H9 (cell line): Measurements from ENCODE around the gene TPP1. TPM values are rescaled to one million over a fixed set of nuclear protein-coding genes. Genes with fewer than 3 reads are reported as not detected.

Experiments used
- DNase-seq: peaks from one replicate; pipeline ENCODE4 v3.0.0-alpha.2; 2017
- H2AFZ ChIP-seq: one replicate; pipeline ENCODE4 v1.6.1; 2013; ENCODE audit warnings: mild to moderate bottlenecking, low read length, control low read depth, moderate library complexity
- H2AK5ac ChIP-seq: 2 replicates; pipeline ENCODE4 v1.6.1; 2013; ENCODE audit warnings: low read length, control low read depth, mixed read lengths; ENCODE audit not compliant: insufficient read length
- H2BK120ac ChIP-seq: one replicate; pipeline ENCODE4 v1.6.1; 2013; ENCODE audit warnings: low read depth, mild to moderate bottlenecking, low read length, control low read depth, inconsistent platforms; ENCODE audit not compliant: poor library complexity, severe bottlenecking
- H2BK12ac ChIP-seq: 2 replicates; pipeline ENCODE4 v1.6.1; 2013; ENCODE audit warnings: low read length, control low read depth, mixed read lengths, low read depth; ENCODE audit not compliant: insufficient read length
- H2BK15ac ChIP-seq: 2 replicates; pipeline ENCODE4 v1.6.1; 2013; ENCODE audit warnings: low read depth, low read length, control low read depth
- H2BK20ac ChIP-seq: one replicate; pipeline ENCODE4 v1.6.1; 2013; ENCODE audit warnings: low read depth, mild to moderate bottlenecking, low read length, control low read depth, inconsistent platforms; ENCODE audit not compliant: poor library complexity, severe bottlenecking
- H2BK5ac ChIP-seq: 2 replicates; pipeline ENCODE4 v1.6.1; 2013; ENCODE audit warnings: low read length, control low read depth, mixed read lengths; ENCODE audit not compliant: insufficient read length
- H3K14ac ChIP-seq: 2 replicates; pipeline ENCODE4 v1.6.1; 2013; ENCODE audit warnings: low read length, control low read depth; ENCODE audit not compliant: insufficient read depth
- H3K18ac ChIP-seq: 2 replicates; pipeline ENCODE4 v1.6.1; 2013; ENCODE audit warnings: low read depth, mild to moderate bottlenecking, mixed read lengths, low read length, control low read depth; ENCODE audit not compliant: insufficient read length
- H3K23ac ChIP-seq: 2 replicates; pipeline ENCODE4 v1.6.1; 2013; ENCODE audit warnings: low read length, control low read depth, mixed read lengths, low read depth; ENCODE audit not compliant: insufficient read length
- H3K23me2 ChIP-seq: 2 replicates; pipeline ENCODE4 v1.6.1; 2013; ENCODE audit warnings: low read depth, mild to moderate bottlenecking, mixed read lengths, low read length, control low read depth; ENCODE audit not compliant: insufficient read length, poor library complexity, severe bottlenecking
- H3K27ac ChIP-seq: 2 replicates; pipeline ENCODE4 v1.5.1; 2013; ENCODE audit warnings: low read length, control low read depth, mixed read lengths, low read depth; ENCODE audit not compliant: insufficient read length
- H3K27me3 ChIP-seq: 2 replicates; pipeline ENCODE4 v1.6.1; 2013; ENCODE audit warnings: low read length, control low read depth, inconsistent platforms; ENCODE audit not compliant: insufficient read depth
- H3K4ac ChIP-seq: 2 replicates; pipeline ENCODE4 v1.6.1; 2013; ENCODE audit warnings: low read depth, mild to moderate bottlenecking, control low read depth, inconsistent platforms, low read length, moderate library complexity
- H3K4me1 ChIP-seq: 2 replicates; pipeline ENCODE4 v1.6.1; 2013; ENCODE audit warnings: low read length, control low read depth, inconsistent platforms; ENCODE audit not compliant: insufficient read depth
- H3K4me2 ChIP-seq: 2 replicates; pipeline ENCODE4 v1.6.1; 2013; ENCODE audit warnings: low read length, control low read depth, mixed read lengths; ENCODE audit not compliant: insufficient read length, insufficient read depth
- H3K56ac ChIP-seq: 2 replicates; pipeline ENCODE4 v1.6.1; 2013; ENCODE audit warnings: low read depth, mild to moderate bottlenecking, mixed read lengths, low read length, control low read depth; ENCODE audit not compliant: insufficient read length
- H3K79me1 ChIP-seq: 2 replicates; pipeline ENCODE4 v1.6.1; 2013; ENCODE audit warnings: low read depth, mild to moderate bottlenecking, moderate library complexity, low read length, control low read depth, inconsistent platforms; ENCODE audit not compliant: insufficient read depth, poor library complexity, severe bottlenecking
- H3K79me2 ChIP-seq: 2 replicates; pipeline ENCODE4 v1.6.1; 2013; ENCODE audit warnings: low read length, control low read depth, inconsistent platforms; ENCODE audit not compliant: insufficient read depth
- H3K9ac ChIP-seq: 2 replicates; pipeline ENCODE4 v1.6.1; 2013; ENCODE audit warnings: low read length, control low read depth, mixed read lengths; ENCODE audit not compliant: insufficient read length; ENCODE audit errors: extremely low read depth
- H3K9me3 ChIP-seq: one replicate; pipeline ENCODE4 v1.6.1; 2013; ENCODE audit warnings: low read depth, low read length, inconsistent platforms; ENCODE audit not compliant: control insufficient read depth
- H3T11ph ChIP-seq: one replicate; pipeline ENCODE4 v1.6.1; 2013; ENCODE audit warnings: mild to moderate bottlenecking, low read length, control low read depth, inconsistent platforms
- H4K20me1 ChIP-seq: one replicate; pipeline ENCODE4 v1.6.1; 2013; ENCODE audit not compliant: control insufficient read depth, insufficient read length, insufficient read depth
- H4K5ac ChIP-seq: 2 replicates; pipeline ENCODE4 v1.6.1; 2013; ENCODE audit warnings: low read depth, mild to moderate bottlenecking, mixed read lengths, low read length, control low read depth; ENCODE audit not compliant: insufficient read length
- H4K8ac ChIP-seq: replicated peaks from 2 replicates; pipeline ENCODE4 v1.6.1; 2013; ENCODE audit warnings: low read length, control low read depth, mixed read lengths, low read depth; ENCODE audit not compliant: insufficient read length
- H4K91ac ChIP-seq: 2 replicates; pipeline ENCODE4 v1.6.1; 2013; ENCODE audit warnings: low read depth, mild to moderate bottlenecking, moderate library complexity, mixed read lengths, low read length, control low read depth; ENCODE audit not compliant: insufficient read length
- H3K27ac Mint-ChIP-seq, 3 experiments: 2 replicates in 2 of 3; 3 replicates in 1 of 3; pipeline ENCODE4 v1.8.0; 2020 to 2021; ENCODE audit warnings: mixed read lengths in 3 of 3, mild to moderate bottlenecking in 1 of 3, moderate library complexity in 1 of 3
- H3K27me3 Mint-ChIP-seq: 2 replicates; pipeline ENCODE4 v1.8.0; 2021; ENCODE audit warnings: low read depth, mild to moderate bottlenecking, moderate library complexity, mixed read lengths
- H3K36me3 Mint-ChIP-seq, 3 experiments: 2 replicates in 2 of 3; 3 replicates in 1 of 3; pipeline ENCODE4 v1.8.0; 2020 to 2021; ENCODE audit warnings: low read depth in 3 of 3, mixed read lengths in 3 of 3; ENCODE audit not compliant: insufficient read depth in 1 of 3
- H3K4me1 Mint-ChIP-seq, 2 experiments: 2 replicates each; pipeline ENCODE4 v1.8.0; 2020; ENCODE audit warnings: mixed read lengths in 2 of 2
- H3K4me3 Mint-ChIP-seq, 2 experiments: 2 replicates in 1 of 2; 3 replicates in 1 of 2; pipeline ENCODE4 v1.8.0; 2020 to 2021; ENCODE audit warnings: mild to moderate bottlenecking in 2 of 2, mixed read lengths in 2 of 2, moderate library complexity in 1 of 2
- H3K9me3 Mint-ChIP-seq, 2 experiments: 2 replicates in 1 of 2; 3 replicates in 1 of 2; pipeline ENCODE4 v1.8.0; 2020; ENCODE audit warnings: mild to moderate bottlenecking in 2 of 2, mixed read lengths in 2 of 2, moderate library complexity in 1 of 2
- CTCF ChIP-seq: fragments of 200-600 bp; sonication (generic); conservative IDR thresholded peaks from 3 replicates; pipeline ENCODE4 v1.8.0; 2021; ENCODE audit warnings: antibody characterized with exemption, mild to moderate bottlenecking
- WGBS: extraction: QIAGEN DNeasy Blood & Tissue Kit; methylation state at CpG from one replicate; pipeline ENCODE4 v1.1.7; 2013; ENCODE audit warnings: missing lambda C conversion rate, low lambda C conversion rate, mixed read lengths; ENCODE audit not compliant: insufficient read length; ENCODE audit errors: extremely low coverage; 5-methylcytosine and 5-hydroxymethylcytosine counted together
- total RNA-seq: library from RNA; stranded (reverse); gene quantifications from 2 replicates; pipeline ENCODE4 v1.2.1, GENCODE V29; 2021

The TPP1 gene
- total RNA-seq, 1 experiment from 2014 or later = 37.2 TPM

DNA sequence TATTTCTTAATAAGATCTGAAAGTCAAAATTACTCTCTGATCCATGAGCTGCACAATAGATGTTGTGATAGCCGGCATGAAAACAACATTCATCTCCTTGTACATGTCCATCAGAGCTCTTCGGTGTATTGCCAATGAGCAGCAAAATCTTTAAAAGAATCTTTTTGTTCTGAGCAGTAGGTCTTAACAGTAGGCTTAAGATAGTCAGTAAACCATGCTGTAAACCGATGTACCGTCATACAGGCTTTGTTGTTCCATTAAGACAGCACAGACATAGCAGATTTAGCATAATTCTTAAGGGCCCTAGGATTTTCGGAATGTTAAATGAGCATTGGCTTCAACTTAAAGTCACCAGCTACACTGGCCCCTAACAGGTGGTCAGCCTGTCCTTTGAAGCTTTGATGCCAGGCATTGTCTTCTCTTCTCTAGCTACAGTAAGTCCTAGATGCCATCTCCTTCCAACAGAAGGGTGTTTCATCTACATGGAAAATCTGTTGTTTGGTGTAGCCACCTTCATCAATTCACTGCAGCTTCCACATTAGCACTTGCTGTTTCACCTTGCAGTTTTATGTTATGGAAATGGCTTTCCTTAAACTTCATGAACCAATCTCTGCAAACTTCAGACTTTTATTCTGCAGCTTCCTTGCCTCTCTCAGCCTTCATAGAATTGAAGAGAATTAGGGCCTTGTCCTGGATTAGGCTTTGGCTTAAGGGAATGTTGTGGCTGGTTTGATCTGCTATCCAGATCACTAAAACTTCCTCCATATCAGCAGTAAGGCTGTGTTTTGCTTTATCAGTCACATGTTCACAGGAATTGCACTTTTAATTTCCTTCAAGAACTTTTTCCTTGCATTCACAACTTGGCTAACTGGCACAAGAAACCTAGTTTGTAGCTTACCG is 44.2 kb downstream of the TPP1 start:
- Histone ChIP-seq H3K56ac (no peak overlapping the region), H3K14ac (no peak overlapping the region), H3K9me3 (no peaks in the 10 kb centered on the region), H3K23me2 (no peaks in the 10 kb centered on the region), H3K4me2 (no peak overlapping the region), H3K27me3 (no peaks in the 10 kb centered on the region), H2BK120ac (no peak overlapping the region), H4K91ac (no peak overlapping the region), H3K9ac (no peak overlapping the region), H3K18ac (no peak overlapping the region), H2BK12ac (no peak overlapping the region), H2AFZ (no peak overlapping the region), H2BK20ac (no peak overlapping the region), H2AK5ac (no peak overlapping the region), H3T11ph (no peak overlapping the region), H4K20me1 (no peaks in the 10 kb centered on the region), H3K27ac (no peak overlapping the region), H3K23ac (no peak overlapping the region), H3K4me1 (no peaks in the 10 kb centered on the region), H2BK5ac (no peak overlapping the region), H4K5ac (no peak overlapping the region), H3K79me2 (no peaks in the 10 kb centered on the region), H2BK15ac (no peak overlapping the region), H4K8ac (no peak overlapping the region), H3K79me1 (no peaks in the 10 kb centered on the region), H3K4ac (no peak overlapping the region)
- H3K27ac Mint-ChIP-seq = no peak overlapping the region
- WGBS = no CpG with 5 or more reads among the region's 6 CpGs
- no peak for TF ChIP-seq CTCF
- H3K9me3 Mint-ChIP-seq = no peaks in the 10 kb centered on the region; a peak in 1 of 5 replicates
- DNase-seq = no peak
- H3K36me3 Mint-ChIP-seq = no peaks in the 10 kb centered on the region
- H3K4me1 Mint-ChIP-seq = 0 out of 4 replicates have a peak, but pooled peaks cover 0 to 2% of the 10 kb centered on the region in 2 experiments
- no peak overlapping the region for H3K4me3 Mint-ChIP-seq
- no peaks in the 10 kb centered on the region for H3K27me3 Mint-ChIP-seq
